Neural progenitor cell (in vitro differentiated cells): Measurements from ENCODE around the gene TCEANC.

Experiments used
- EZH2 ChIP-seq: fragments of 200-600 bp; sonication (generic); IDR thresholded peaks from 2 replicates; pipeline ENCODE4 v1.6.1; 2017; ENCODE audit warnings: antibody characterized with exemption, mild to moderate bottlenecking, moderate library complexity
- TF ChIP-seq, protein P1 (sequence below): fragments of 200-600 bp; sonication (generic); IDR thresholded peaks from 2 replicates; pipeline ENCODE4 v1.5.1; 2017; ENCODE audit warnings: antibody characterized with exemption, mild to moderate bottlenecking

DNA sequence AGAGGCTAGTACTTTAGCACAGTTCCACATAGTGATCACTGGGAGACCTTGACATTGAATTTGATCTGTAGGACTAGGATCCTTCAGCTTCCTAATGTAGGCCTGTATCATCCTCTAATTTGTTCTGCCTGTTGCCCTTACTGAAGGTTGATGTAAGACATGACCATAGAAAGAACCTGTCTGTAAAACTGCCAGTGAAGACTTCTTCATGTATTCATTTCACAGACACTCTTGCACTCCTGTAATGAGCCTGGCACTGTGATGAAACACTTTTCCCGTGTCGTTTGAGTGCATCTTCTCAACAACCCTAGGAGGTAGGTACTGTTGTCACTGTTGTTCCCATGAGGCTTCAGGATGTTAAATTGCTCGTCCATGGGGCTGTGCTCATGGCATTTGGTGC is 50.6 kb downstream of the TCEANC start:
- TF ChIP-seq, protein P1, sequence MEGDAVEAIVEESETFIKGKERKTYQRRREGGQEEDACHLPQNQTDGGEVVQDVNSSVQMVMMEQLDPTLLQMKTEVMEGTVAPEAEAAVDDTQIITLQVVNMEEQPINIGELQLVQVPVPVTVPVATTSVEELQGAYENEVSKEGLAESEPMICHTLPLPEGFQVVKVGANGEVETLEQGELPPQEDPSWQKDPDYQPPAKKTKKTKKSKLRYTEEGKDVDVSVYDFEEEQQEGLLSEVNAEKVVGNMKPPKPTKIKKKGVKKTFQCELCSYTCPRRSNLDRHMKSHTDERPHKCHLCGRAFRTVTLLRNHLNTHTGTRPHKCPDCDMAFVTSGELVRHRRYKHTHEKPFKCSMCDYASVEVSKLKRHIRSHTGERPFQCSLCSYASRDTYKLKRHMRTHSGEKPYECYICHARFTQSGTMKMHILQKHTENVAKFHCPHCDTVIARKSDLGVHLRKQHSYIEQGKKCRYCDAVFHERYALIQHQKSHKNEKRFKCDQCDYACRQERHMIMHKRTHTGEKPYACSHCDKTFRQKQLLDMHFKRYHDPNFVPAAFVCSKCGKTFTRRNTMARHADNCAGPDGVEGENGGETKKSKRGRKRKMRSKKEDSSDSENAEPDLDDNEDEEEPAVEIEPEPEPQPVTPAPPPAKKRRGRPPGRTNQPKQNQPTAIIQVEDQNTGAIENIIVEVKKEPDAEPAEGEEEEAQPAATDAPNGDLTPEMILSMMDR, result no peak
- TF ChIP-seq EZH2, result no peak
